Measurements from ENCODE around the gene OS9.
"Not testable (repeated sequence)": the region's sequence is repeated elsewhere in the genome, so short reads cannot be mapped to it uniquely, and the experiment has no call there.

The OS9 gene

GRCh38 chr12:57694459-57695019 lies 607 bp downstream of the OS9 start:
- DNase-seq (ENCODE audit: low read depth in 3 of 3): peak in 1 of 3 experiments; percentile 14

- DNase-seq (ENCODE audit: low read depth in 3 of 3): no peak
Measured at GRCh38 chr12:57695770-57696432, 2.0 kb downstream of the OS9 start.

DNA sequence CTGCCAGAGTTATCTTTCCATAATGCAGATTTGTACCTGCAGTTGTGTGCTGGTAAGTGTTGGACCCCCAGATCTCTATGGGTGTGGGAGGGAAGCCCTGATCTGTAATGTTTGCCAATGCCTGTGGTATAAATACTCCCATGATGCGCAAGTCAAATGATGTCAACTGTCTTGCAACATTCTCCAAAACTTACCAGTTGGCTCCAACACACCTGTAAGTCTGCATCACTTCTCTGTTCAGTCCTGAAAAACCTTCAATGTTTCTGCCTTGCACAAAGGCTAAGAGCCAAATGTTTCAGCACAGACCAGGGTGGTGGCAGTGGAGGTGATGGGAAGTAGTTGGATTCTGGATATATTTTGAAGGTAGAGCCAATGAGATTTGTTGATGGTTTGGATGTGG lies 3.1 kb downstream of the OS9 start:
- no peak for DNase-seq (ENCODE audit: low read depth in 3 of 3)

GRCh38 chr12:57698414-57698813 lies 4.5 kb downstream of the OS9 start:
- DNase-seq (ENCODE audit: low read depth in 3 of 3): no peak

- DNase-seq (ENCODE audit: low read depth in 3 of 3): no peak
Measured at GRCh38 chr12:57700317-57700716, 6.4 kb downstream of the OS9 start.

DNA sequence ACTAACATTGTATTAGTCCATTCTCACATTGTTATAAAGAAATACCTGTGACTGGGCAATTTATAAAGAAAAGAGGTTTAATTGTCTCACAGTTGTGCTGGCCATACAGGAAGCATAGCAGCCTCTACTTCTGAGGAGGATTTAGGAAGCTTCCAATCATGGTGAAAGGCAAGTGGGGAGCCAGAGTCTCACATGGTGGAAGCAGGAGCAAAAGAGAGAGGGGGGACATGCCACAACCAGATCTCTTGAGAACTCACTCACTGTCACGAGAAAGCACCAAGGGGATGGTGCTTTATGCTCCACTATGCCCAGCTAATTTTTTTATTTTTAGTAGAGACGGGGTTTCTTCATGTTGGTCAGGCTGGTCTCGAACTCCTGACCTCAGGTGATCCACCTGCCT lies 13.3 kb downstream of the OS9 start:
- DNase-seq (ENCODE audit: low read depth in 3 of 3): no peak

GRCh38 chr12:57708296-57708695 lies 14.4 kb downstream of the OS9 start:
- DNase-seq (ENCODE audit: low read depth in 3 of 3): no peak

DNA sequence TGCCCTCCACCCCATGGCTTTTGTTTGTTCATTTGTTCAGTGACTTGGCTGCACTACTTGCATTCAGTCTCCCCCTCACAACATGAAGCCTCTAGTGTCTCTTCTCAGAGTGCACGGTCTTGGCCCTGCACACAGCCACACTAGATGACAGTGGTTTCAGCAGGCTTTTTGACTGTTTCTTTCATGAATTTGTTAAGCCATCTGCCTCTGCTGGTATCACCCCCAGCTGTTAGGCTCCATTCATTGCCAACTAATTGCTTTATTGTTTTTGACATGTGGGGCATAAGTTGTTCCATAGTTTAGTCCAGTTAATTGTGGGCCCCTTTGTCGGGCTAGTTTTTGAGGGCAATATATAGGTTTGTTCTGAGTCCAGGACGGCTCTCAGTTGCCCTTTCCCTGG lies 18.8 kb downstream of the OS9 start:
- no peak for DNase-seq (ENCODE audit: low read depth in 3 of 3)

- DNase-seq (ENCODE audit: low read depth in 3 of 3): no peak
Measured at GRCh38 chr12:57713209-57713608, 19.3 kb downstream of the OS9 start.

DNA sequence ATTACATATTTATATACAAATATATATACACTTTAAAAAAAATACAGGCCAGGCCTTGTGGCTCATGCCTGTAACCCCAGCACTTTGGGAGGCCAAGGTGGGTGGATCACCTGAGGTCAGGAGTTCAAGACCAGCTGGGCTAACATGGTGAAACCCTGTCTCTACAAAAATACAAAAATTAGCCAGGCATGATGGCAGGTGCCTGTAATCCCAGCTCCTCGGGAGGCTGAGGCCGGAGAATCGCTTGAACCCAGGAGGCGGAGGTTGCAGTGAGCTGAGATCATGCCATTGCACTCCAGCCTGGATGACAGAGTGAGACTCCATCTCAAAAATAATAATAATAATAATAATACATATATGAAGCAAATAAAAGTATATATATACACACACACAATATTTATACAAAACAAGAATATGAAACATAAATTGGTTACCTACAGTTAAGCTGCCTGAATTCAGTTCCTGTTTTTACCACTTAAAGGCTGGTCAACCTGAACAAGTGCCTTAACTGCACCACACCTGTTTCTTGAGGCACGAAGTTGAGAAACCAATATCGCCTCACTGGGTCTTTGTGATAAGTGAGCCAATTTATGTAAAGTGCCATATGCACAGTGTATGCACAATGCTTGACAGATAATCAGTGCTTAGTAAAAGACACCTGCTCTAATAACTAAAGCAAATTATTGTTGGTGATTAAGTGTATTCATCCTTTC lies 21.3 kb downstream of the OS9 start:
- DNase-seq (ENCODE audit: low read depth in 3 of 3): not testable (repeated sequence)

GRCh38 chr12:57715786-57716185 lies 21.9 kb downstream of the OS9 start:
- no peak for DNase-seq (ENCODE audit: low read depth in 3 of 3)

DNA sequence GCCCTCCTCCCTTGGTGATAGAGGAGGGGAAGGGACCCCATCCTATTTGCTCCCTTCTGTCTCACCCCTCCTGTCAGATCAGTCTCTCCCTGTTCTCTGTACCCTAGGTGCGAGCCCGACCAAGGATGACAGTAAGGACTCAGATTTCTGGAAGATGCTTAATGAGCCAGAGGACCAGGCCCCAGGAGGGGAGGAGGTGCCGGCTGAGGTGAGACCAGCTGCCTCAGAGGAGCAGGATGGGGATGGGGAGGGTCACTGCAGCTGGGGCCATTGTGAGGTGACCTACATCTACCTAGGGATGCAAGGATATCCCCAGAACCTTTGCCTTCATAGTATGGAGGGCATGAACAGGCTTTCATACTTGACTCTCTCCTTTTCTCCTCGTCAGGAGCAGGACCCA lies 22.4 kb downstream of the OS9 start:
- DNase-seq (ENCODE audit: low read depth in 3 of 3): no peak

DNA sequence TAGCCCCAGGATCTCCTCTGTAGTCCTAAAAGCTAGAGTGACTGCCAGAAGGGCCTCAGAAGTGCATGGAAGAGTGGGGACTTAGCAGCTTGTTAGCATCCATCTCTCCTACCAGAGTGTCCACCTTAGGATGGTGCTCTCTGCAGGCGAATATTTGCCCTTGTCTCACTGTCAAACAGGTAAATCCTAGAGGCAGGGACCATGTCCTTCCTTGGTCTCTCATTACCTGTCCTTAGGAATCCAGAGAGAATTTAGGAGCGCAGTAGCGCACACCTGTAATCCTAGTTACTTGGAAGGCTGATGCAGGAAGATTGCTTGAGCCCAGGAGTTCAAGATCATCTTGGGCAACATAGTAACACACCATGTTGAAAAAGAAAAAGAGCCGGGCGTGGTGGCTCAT lies 23.2 kb downstream of the OS9 start:
- no peak for DNase-seq (ENCODE audit: low read depth in 3 of 3)

GRCh38 chr12:57717846-57718640 lies 24.1 kb downstream of the OS9 start:
- no peak for DNase-seq (ENCODE audit: low read depth in 3 of 3)

DNA sequence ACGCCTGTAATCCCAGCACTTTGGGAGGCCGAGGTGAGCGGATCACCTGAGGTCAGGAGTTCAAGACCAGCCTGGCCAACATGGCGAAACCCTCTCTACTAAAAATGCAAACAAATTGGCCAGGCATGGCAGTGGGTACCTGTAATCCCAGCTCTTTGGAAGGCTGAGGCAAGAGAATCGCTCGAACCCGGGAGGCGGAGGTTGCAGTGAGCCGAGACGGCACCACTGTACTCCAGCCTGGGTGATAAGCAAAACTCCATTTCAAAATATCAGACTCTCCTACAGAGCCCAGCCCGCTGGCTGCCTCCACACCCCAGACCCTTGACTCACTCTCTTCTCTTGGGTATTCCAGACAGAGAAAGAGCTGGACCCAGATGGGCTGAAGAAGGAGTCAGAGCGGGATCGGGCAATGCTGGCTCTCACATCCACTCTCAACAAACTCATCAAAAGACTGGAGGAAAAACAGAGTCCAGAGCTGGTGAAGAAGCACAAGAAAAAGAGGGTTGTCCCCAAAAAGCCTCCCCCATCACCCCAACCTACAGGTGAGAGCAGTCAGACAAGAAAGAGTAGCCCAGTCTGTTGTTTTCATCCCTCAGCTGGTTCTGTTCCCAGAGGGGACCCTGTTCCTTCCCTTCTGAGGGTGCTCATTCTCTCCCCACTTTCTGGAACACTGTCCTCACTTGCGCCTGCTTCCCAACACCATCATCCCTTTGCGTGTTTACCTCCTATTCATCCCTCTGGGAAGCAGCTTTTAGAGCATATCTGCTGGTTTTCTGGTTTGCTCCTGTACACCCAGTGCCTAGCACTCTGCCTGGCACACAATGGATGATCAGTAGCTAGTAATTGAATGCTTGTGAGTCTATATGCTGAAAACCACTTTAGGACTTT lies 25.0 kb downstream of the OS9 start:
- no peak for DNase-seq (ENCODE audit: low read depth in 3 of 3)

- no peak for DNase-seq (ENCODE audit: low read depth in 3 of 3)
Measured at GRCh38 chr12:57719777-57720605, 26.1 kb downstream of the OS9 start.

GRCh38 chr12:57720606-57721595 lies 27.0 kb downstream of the OS9 start:
- no peak for DNase-seq (ENCODE audit: low read depth in 3 of 3)

DNA sequence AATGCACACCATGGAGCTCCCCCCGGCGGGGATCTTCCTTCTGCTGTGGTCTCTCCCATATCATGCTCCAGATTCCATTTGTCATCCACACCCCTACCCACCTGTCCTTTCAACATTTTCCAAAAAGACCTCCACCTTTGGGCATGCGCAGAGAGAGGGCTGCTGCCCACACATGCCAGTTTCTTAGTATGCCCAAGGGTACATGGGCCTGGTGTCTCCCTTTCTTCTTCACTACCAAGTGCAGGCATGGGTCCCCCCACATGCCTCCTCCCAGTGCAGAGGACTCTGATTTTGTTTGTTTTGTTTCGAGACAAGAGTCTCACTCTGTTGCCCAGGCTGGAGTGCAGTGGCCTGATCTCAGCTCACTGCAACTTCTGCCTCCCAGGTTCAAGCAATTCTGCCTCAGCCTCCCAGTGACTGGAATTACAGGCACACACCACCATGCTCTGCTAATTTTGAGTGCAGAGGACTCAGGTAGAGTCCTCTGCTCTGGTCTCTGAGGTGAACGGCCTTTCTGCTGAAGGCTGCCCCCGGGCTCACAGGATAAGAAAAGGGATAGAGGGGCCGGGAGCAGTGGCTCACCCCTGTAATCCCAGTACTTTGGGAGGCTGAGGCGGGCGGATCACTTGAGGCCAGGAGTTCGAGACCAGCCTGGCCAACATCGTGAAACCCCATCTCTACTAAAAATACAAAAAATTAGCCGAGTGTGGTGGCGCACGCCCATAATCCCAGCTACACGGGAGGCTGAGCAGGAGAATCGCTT lies 28.1 kb downstream of the OS9 start:
- not testable (repeated sequence) for DNase-seq (ENCODE audit: low read depth in 3 of 3)

Measured in stimulated activated CD4-positive, alpha-beta T cell treated with anti-CD3 and anti-CD28 coated beads, TNF-alpha, amount 100 ng/mL, for 24 hours (primary cell).